ENCODE data around the gene KRT32. TPM values are rescaled to one million over a fixed set of nuclear protein-coding genes. Genes with fewer than 3 reads are reported as not detected.

KRT32 gene
- total RNA-seq, 1 experiment from 2014 or later = 0.42 TPM

GRCh38 chr17:41462705-41463104, 4.5 kb downstream of the KRT32 start:
- Histone ChIP-seq H3K9me3 (ENCODE audit: control insufficient read depth in 1 of 2, insufficient read depth in 1 of 2, low read depth in 1 of 2, low read length in 2 of 2) (peaks cover 0 to under 1% of the 10 kb centered on the region in 2 experiments; a peak in 1 of 4 replicates), H4K20me1 (ENCODE audit: insufficient read depth) (no peaks in the 10 kb centered on the region), H3K36me3 (ENCODE audit: control insufficient read depth in 1 of 2, insufficient read depth in 2 of 2, low read length in 2 of 2) (no peaks in the 10 kb centered on the region), H2AFZ (ENCODE audit: low read depth, low read length, poor library complexity, severe bottlenecking) (no peak overlapping the region), H3K9ac (ENCODE audit: low read length) (no peak overlapping the region), H3K27ac (ENCODE audit: low read depth, low read length) (no peak overlapping the region), H3K4me3 (replicated peaks in 1 of 2; ENCODE audit: low read depth in 1 of 2, low read length in 2 of 2) (no peak overlapping the region), H3K79me2 (ENCODE audit: insufficient read depth, low read length) (no peaks in the 10 kb centered on the region), H3K27me3 (ENCODE audit: insufficient read depth, low read length) (no peaks in the 10 kb centered on the region), H3K4me2 (ENCODE audit: low read length) (no peak overlapping the region), H3K9me2 (ENCODE audit: insufficient read depth) (no peaks in the 10 kb centered on the region), H3K4me1 (ENCODE audit: control insufficient read depth in 1 of 2, insufficient read depth in 2 of 2, low read length in 2 of 2) (peaks cover 15 to 26% of the 10 kb centered on the region in 2 experiments)
- DNase-seq (ENCODE audit: low read depth, low spot score) = no peak
- intact Hi-C loops (cut with micrococcal nuclease) = no loop called here
- no peak for ATAC-seq
- no peak for TF ChIP-seq EZH2 (IDR thresholded peaks at IDR 0.05)
- TF ChIP-seq SRF (IDR thresholded peaks at IDR 0.05; ENCODE audit: low read depth) = no peak
- TF ChIP-seq POLR2AphosphoS5 (IDR thresholded peaks at IDR 0.05; ENCODE audit: low read depth, low read length) = no peak
- TF ChIP-seq REST (IDR thresholded peaks at IDR 0.05; ENCODE audit: low read depth) = no peak
- TF ChIP-seq ELF1 (IDR thresholded peaks at IDR 0.05; ENCODE audit: borderline replicate concordance, low read depth) = no peak
- no peak for TF ChIP-seq POLR2A (IDR thresholded peaks at IDR 0.05; ENCODE audit: borderline replicate concordance, extremely low read depth, insufficient read depth, insufficient read length)
- no peak for TF ChIP-seq TCF7L2 (IDR thresholded peaks at IDR 0.05; ENCODE audit: borderline replicate concordance, extremely low read depth, insufficient read depth, insufficient read length)
- no peak for TF ChIP-seq MAX (IDR thresholded peaks at IDR 0.05)
- TF ChIP-seq FOSL1 (IDR thresholded peaks at IDR 0.05; ENCODE audit: low read depth) = no peak
- no peak for TF ChIP-seq EZH2phosphoT487 (IDR thresholded peaks at IDR 0.05; ENCODE audit: borderline replicate concordance)
- no peak for TF ChIP-seq SIN3A (IDR thresholded peaks at IDR 0.05; ENCODE audit: low read depth)
- TF ChIP-seq CTCF (IDR thresholded peaks at IDR 0.05 in 2 of 3, conservative IDR thresholded peaks at IDR 0.05 in 1 of 3; ENCODE audit: borderline replicate concordance in 1 of 3, insufficient read depth in 1 of 3, low read depth in 2 of 3, low read length in 2 of 3) = no peak
- no peak for TF ChIP-seq SP1 (IDR thresholded peaks at IDR 0.05; ENCODE audit: low read depth)
- TF ChIP-seq ZFX (IDR thresholded peaks at IDR 0.05) = no peak
- ChIA-PET RAD21 (ENCODE audit: low non-redundant PET in 1 of 2, low total read pairs in 2 of 2, uncharacterized antibody in 2 of 2, unreplicated experiment in 2 of 2) (no interaction called here), CTCF (no interaction called here), POLR2A (no interaction called here)
- BruUV-seq (replicated peaks) = no TSS peak
